Spleen (tissue), 11 donors: Measurements from ENCODE around the gene RPS27L. TPM values are rescaled to one million over a fixed set of nuclear protein-coding genes. Genes with fewer than 3 reads are reported as not detected.

Source experiments
- DNase-seq: peaks from one replicate; pipeline ENCODE4 v3.0.0-alpha.2; 2020
- H3K27ac ChIP-seq, 8 donors: fragments of 200-600 bp; sonication (generic) in 7 of 8; 1 replicate in 4 of 8; 2 replicates in 4 of 8; pipeline versions ENCODE4 v1.5.0 to v1.8.0; 2016 to 2021; ENCODE audit warnings: inconsistent platforms in 4 of 8, mild to moderate bottlenecking in 4 of 8, moderate library complexity in 1 of 8
- H3K27me3 ChIP-seq, 7 donors: fragments of 200-600 bp; sonication (generic) in 6 of 7; replicated peaks in 1 of 7; 1 replicate in 4 of 7; 2 replicates in 3 of 7; pipeline versions ENCODE4 v1.5.0 to v1.8.0; 2016 to 2021; ENCODE audit warnings: inconsistent platforms in 3 of 7, mild to moderate bottlenecking in 1 of 7
- H3K36me3 ChIP-seq, 6 donors: fragments of 200-600 bp; sonication (generic) in 5 of 6; 1 replicate in 4 of 6; 2 replicates in 2 of 6; pipeline versions ENCODE4 v1.5.0 to v1.8.0; 2016 to 2021; ENCODE audit warnings: inconsistent platforms in 2 of 6
- H3K4me1 ChIP-seq, 6 donors: fragments of 200-600 bp; sonication (generic) in 5 of 6; 1 replicate in 3 of 6; 2 replicates in 3 of 6; pipeline versions ENCODE4 v1.5.0 to v1.8.0; 2016 to 2021; ENCODE audit warnings: inconsistent platforms in 3 of 6
- H3K4me3 ChIP-seq, 8 donors: fragments of 200-600 bp; sonication (generic) in 7 of 8; 1 replicate in 4 of 8; 2 replicates in 4 of 8; pipeline versions ENCODE4 v1.5.0 to v1.8.0; 2016 to 2021; ENCODE audit warnings: inconsistent platforms in 4 of 8, mild to moderate bottlenecking in 4 of 8, moderate library complexity in 2 of 8
- H3K9me3 ChIP-seq, 8 donors: fragments of 200-600 bp; sonication (generic) in 7 of 8; 1 replicate in 4 of 8; 2 replicates in 4 of 8; pipeline versions ENCODE4 v1.5.0 to v1.8.0; 2016 to 2021; ENCODE audit warnings: inconsistent platforms in 4 of 8
- POLR2A ChIP-seq, 3 donors: fragments of 450-650 bp; IDR thresholded peaks; one replicate each; pipeline ENCODE4 v1.5.1; 2017; ENCODE audit warnings: antibody characterized with exemption in 3 of 3, mild to moderate bottlenecking in 1 of 3
- POLR2AphosphoS5 ChIP-seq, 3 donors: sonication (generic); formaldehyde crosslinking; IDR thresholded peaks; one replicate each; pipeline ENCODE4 v1.5.1; 2017; ENCODE audit warnings: antibody characterized with exemption in 3 of 3
- WGBS, 5 donors: extraction: QIAGEN DNeasy Blood & Tissue Kit in 3 of 5; methylation state at CpG; one replicate each; pipeline versions ENCODE4 v1.1.5 to v1.1.7; 2013 to 2018; 5-methylcytosine and 5-hydroxymethylcytosine counted together
- intact Hi-C: fragments of 100-400 bp; cut with DNase I; formaldehyde crosslinking; loops from one replicate; pipeline ENCODE4 v1.15.0; 2023; ENCODE audit warnings: low total_unique reads
- polyA plus RNA-seq, 3 donors: library from polyadenylated mRNA; stranded (reverse); fragments of 200-250 nt; gene quantifications; one replicate each; pipeline ENCODE4 v1.2.1, GENCODE V29; 2013
- total RNA-seq, 7 donors: library from RNA; depleted of rRNA in 3 of 7; stranded (reverse); fragments of >200 nt in 3 of 7; fragmentation: NEBNext Ultra II Directional in 4 of 7; extraction: Animal tissue kit (Norgen Biotek cat#: 25700) in 4 of 7; gene quantifications; one replicate each; pipeline versions ENCODE4 v1.1.0 to v1.2.1, GENCODE V29; 2016 to 2021
- TF ChIP-seq, protein P1 (sequence below), 11 experiments: fragments of 200-600 bp in 7 of 11; fragments of 450-650 bp in 4 of 11; sonication (generic) in 4 of 11; IDR thresholded peaks in 8 of 11; conservative IDR thresholded peaks in 3 of 11; 1 replicate in 7 of 11; 2 replicates in 4 of 11; pipeline versions ENCODE4 v1.4.0 to v1.8.0; 2016 to 2021; ENCODE audit warnings: antibody characterized with exemption in 11 of 11, inconsistent platforms in 4 of 11, mild to moderate bottlenecking in 1 of 11
- donor health status: healthy with polysubstance abuse.
- donor health status: DM: no; HTN: no; CAD: no; lungs with moderate emphysema.
- donor health status: DM: no; HTN: no; CAD: no.
- donor health status: Bipolar disorder and iron deficiency.
- donor health status: healthy.
- donor health status: DM: no; HTN: no; CAD: no.
- donor health status: DM: yes; HTN: yes; CAD: no.

The RPS27L gene
- total and polyA plus RNA-seq, 10 donors = 42.1 to 139 (median 83.0) TPM

DNA sequence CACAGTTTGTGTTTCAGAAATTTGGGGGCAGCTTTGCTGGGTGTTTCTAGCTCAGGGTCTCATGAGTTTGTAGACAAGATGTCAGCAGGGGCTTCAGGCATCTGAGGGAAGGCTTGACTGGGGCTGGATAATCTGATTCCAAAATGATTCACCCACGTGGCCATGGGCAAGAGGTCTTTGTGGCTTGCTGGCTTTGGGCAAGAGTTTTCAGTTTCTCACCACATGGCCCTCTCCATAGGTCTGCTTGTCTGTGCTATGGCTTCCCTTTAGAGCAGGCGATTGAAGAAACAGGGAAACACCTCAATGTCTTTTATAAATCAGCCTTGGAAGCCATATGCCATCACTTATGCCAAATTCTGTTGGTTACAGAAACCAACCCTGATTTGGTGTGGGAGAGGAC is 11.9 kb downstream of the RPS27L start:
- no peak for DNase-seq
- no peaks in the 10 kb centered on the region for H3K9me3 ChIP-seq
- no peak overlapping the region for H3K4me3 ChIP-seq
- H3K4me1 ChIP-seq = no peaks in the 10 kb centered on the region
- H3K27ac ChIP-seq = no peak overlapping the region
- H3K36me3 ChIP-seq = peaks cover 0 to 76% (median 16%) of the 10 kb centered on the region in 6 donors
- H3K27me3 ChIP-seq = no peaks in the 10 kb centered on the region
- intact Hi-C loops = no loop called here
- WGBS, 5 donors = 66 to 94% (median 91%) methylated on average over 2 of the region's 2 CpGs
- no peak for TF ChIP-seq POLR2A (IDR thresholded peaks at IDR 0.05)
- no peak for TF ChIP-seq POLR2AphosphoS5 (IDR thresholded peaks at IDR 0.05)
- TF ChIP-seq, protein P1, sequence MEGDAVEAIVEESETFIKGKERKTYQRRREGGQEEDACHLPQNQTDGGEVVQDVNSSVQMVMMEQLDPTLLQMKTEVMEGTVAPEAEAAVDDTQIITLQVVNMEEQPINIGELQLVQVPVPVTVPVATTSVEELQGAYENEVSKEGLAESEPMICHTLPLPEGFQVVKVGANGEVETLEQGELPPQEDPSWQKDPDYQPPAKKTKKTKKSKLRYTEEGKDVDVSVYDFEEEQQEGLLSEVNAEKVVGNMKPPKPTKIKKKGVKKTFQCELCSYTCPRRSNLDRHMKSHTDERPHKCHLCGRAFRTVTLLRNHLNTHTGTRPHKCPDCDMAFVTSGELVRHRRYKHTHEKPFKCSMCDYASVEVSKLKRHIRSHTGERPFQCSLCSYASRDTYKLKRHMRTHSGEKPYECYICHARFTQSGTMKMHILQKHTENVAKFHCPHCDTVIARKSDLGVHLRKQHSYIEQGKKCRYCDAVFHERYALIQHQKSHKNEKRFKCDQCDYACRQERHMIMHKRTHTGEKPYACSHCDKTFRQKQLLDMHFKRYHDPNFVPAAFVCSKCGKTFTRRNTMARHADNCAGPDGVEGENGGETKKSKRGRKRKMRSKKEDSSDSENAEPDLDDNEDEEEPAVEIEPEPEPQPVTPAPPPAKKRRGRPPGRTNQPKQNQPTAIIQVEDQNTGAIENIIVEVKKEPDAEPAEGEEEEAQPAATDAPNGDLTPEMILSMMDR (IDR thresholded peaks at IDR 0.05 in 8 of 11, conservative IDR thresholded peaks at IDR 0.05 in 3 of 11) = no peak

DNA sequence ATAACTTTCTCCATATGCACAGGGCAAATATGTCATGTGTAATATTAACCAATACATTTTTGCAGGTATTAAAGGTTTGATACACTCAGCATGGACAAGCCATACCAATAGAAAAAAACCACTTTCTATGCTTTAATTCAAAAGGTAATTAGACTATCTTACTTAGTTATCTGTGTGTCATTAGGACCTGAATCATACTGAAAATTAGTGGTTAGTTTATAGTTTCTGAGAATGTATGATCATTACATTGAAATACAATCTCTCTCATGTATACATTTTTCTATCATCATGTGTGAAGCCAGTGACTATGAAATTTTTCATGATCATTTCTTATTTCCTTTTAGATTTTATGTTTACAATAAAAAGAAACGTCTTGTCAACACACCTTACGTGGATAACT is 16.3 kb downstream of the RPS27L start:
- H3K9me3 ChIP-seq = no peaks in the 10 kb centered on the region
- H3K4me1 ChIP-seq = peaks cover 0 to 7% (median 0%) of the 10 kb centered on the region in 6 donors
- H3K36me3 ChIP-seq = peaks cover 0 to 38% (median 5%) of the 10 kb centered on the region in 6 donors
- no peak for DNase-seq
- H3K27ac ChIP-seq = no peak overlapping the region
- H3K27me3 ChIP-seq = no peaks in the 10 kb centered on the region
- intact Hi-C loops = no loop called here
- WGBS, 5 donors = 90 to 96% (median 91%) methylated on average over 2 of the region's 2 CpGs
- no peak overlapping the region for H3K4me3 ChIP-seq
- TF ChIP-seq, protein P1 (IDR thresholded peaks at IDR 0.05 in 8 of 11, conservative IDR thresholded peaks at IDR 0.05 in 3 of 11) = no peak
- TF ChIP-seq POLR2AphosphoS5 (IDR thresholded peaks at IDR 0.05) (no peak), POLR2A (IDR thresholded peaks at IDR 0.05) (no peak)

DNA sequence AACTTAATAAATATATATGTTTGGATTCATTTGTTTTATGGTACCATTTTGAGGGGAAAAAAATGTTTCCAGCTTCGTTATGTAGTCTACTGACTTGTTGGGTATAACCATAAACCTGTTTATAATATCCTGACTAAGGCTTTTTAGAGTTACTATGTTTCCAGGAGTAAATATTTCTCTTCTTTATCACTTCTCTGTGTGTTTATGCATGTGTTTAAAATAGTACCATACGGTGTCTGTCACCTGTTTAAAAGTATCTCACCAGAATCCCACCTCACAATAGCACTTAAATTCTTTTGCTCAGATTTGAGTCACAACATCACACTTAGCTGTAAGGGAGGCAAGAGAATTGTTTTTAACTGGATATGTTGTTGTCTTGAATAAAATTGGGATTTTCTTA is 20.5 kb downstream of the RPS27L start:
- no peaks in the 10 kb centered on the region for H3K9me3 ChIP-seq
- TF ChIP-seq POLR2AphosphoS5 (IDR thresholded peaks at IDR 0.05) = no peak
- TF ChIP-seq POLR2A (IDR thresholded peaks at IDR 0.05) = no peak
- TF ChIP-seq, protein P1 (IDR thresholded peaks at IDR 0.05 in 8 of 11, conservative IDR thresholded peaks at IDR 0.05 in 3 of 11) = no peak
- no peak overlapping the region for H3K4me3 ChIP-seq
- WGBS, 5 donors = 72 to 99% (median 93%) methylated on average over 2 of the region's 2 CpGs
- no peak for DNase-seq
- intact Hi-C loops = no loop called here
- H3K27me3 ChIP-seq = no peaks in the 10 kb centered on the region
- no peak overlapping the region for H3K27ac ChIP-seq
- peaks cover 0 to 25% (median under 1%) of the 10 kb centered on the region in 6 donors for H3K36me3 ChIP-seq
- H3K4me1 ChIP-seq = peaks cover 0 to 33% (median 6%) of the 10 kb centered on the region in 6 donors

DNA sequence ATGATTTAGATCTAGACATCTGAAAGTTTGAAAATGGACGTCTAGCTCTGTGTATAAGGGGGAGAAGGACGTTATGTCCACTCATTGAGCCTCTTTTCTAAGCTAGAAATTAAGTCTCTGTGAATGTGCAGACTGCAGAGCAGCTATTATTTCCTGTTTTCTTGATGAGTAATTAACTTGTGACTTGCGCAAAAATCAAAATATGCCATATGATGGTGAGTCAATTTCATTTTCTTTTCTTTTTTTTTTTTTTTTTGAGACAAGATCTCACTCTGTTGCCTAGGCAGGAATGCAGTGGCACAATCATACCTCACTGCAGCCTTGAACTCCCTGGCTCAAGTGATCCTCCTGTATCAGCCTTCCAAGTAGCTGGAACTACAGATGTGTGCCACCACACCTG is 21.5 kb downstream of the RPS27L start:
- Histone ChIP-seq H3K27me3 (no peaks in the 10 kb centered on the region), H3K27ac (peak overlapping the region; percentile 13 to 76 (median 46)), H3K9me3 (no peaks in the 10 kb centered on the region), H3K4me1 (peaks cover 0 to 33% (median 6%) of the 10 kb centered on the region in 6 donors), H3K36me3 (peaks cover 0 to 26% (median 5%) of the 10 kb centered on the region in 6 donors), H3K4me3 (no peak overlapping the region)
- intact Hi-C loops = no loop called here
- TF ChIP-seq POLR2AphosphoS5 (IDR thresholded peaks at IDR 0.05) = no peak
- no peak for TF ChIP-seq POLR2A (IDR thresholded peaks at IDR 0.05)
- TF ChIP-seq, protein P1 (IDR thresholded peaks at IDR 0.05 in 8 of 11, conservative IDR thresholded peaks at IDR 0.05 in 3 of 11) = no peak
- no peak for DNase-seq
- 53 to 68% (median 55%) methylated on average over 3 of the region's 3 CpGs for WGBS, 5 donors
